HG03060 (cell line): ENCODE measurements around the gene APOL4.
"Not testable (repeated sequence)": the region's sequence is repeated elsewhere in the genome, so short reads cannot be mapped to it uniquely, and the experiment has no call there.

Experiments used
- ATAC-seq: cut with Tn5 transposase; IDR thresholded peaks from one replicate; pipeline ENCODE4 v1.9.1; 2021; ENCODE audit warnings: low read depth, moderate number of reproducible peaks; ENCODE audit not compliant: unreplicated experiment

The APOL4 gene

GRCh38 chr22:36209488-36209908 is 7.9 kb upstream of the APOL4 start:
- ATAC-seq: not testable (repeated sequence)

- ATAC-seq: no peak
These were observed 7.3 kb upstream of the APOL4 start for GRCh38 chr22:36208914-36209313.

GRCh38 chr22:36208162-36208765 is 6.7 kb upstream of the APOL4 start:
- ATAC-seq: no peak

GRCh38 chr22:36206255-36206654 is 4.6 kb upstream of the APOL4 start:
- ATAC-seq: no peak

- ATAC-seq: not testable (repeated sequence)
These were observed 4.0 kb upstream of the APOL4 start for GRCh38 chr22:36205573-36205972.

- ATAC-seq: no peak
These were observed 3.0 kb upstream of the APOL4 start for GRCh38 chr22:36204632-36205015.

- ATAC-seq: no peak
These were observed 2.5 kb upstream of the APOL4 start for GRCh38 chr22:36204001-36204631.

GRCh38 chr22:36203441-36203840 is 1.8 kb upstream of the APOL4 start:
- not testable (repeated sequence) for ATAC-seq

GRCh38 chr22:36202906-36203305 is 1.3 kb upstream of the APOL4 start:
- ATAC-seq: not testable (repeated sequence)

GRCh38 chr22:36201025-36201424 is 584 bp downstream of the APOL4 start:
- ATAC-seq: not testable (repeated sequence)

GRCh38 chr22:36199001-36199551 is 2.5 kb downstream of the APOL4 start:
- no peak for ATAC-seq

GRCh38 chr22:36198536-36198935 is 3.1 kb downstream of the APOL4 start:
- ATAC-seq: no peak

GRCh38 chr22:36197514-36198146 is 4.0 kb downstream of the APOL4 start:
- ATAC-seq: no peak

- ATAC-seq: no peak
These were observed 4.6 kb downstream of the APOL4 start for GRCh38 chr22:36197065-36197440.

GRCh38 chr22:36196254-36197064 is 5.2 kb downstream of the APOL4 start:
- ATAC-seq: no peak

GRCh38 chr22:36194971-36195370 is 6.6 kb downstream of the APOL4 start:
- ATAC-seq: no peak

GRCh38 chr22:36194385-36194784 is 7.2 kb downstream of the APOL4 start:
- no peak for ATAC-seq

- no peak for ATAC-seq
These were observed 8.0 kb downstream of the APOL4 start for GRCh38 chr22:36193577-36193976.

- ATAC-seq: no peak
These were observed 8.4 kb downstream of the APOL4 start for GRCh38 chr22:36193171-36193570.

GRCh38 chr22:36192542-36192941 is 9.1 kb downstream of the APOL4 start:
- ATAC-seq: no peak
